DMS 273 (cell line): Measurements from ENCODE around the gene ZNF638.

Source experiments
- DNase-seq: peaks from one replicate; lab custom pipeline; 2025; ENCODE audit not compliant: unreplicated experiment; lab: John Stamatoyannopoulos, UW

Gene ZNF638

DNA sequence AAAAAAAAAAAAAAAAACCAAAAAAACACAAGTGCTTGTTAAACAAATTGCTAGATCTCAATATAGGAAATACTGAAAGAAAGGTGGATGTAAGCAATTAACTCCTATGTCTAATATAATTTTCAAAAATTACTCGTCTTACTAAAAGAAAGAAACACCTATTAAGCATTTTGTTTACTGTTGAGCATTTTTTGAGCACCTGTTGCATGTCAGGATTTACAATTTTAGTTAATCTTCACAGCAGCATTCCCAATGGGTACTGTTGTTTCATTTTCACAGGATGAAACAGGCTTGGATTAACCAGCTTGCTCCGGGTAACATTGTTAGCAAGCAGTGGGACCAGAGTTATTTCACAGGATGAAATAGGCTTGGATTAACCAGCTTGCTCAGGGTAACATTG is 4.8 kb downstream of the ZNF638 start:
- DNase-seq: no peak

- DNase-seq: no peak
Observed at GRCh38 chr2:71336802-71337201, 5.2 kb downstream of the ZNF638 start.

DNA sequence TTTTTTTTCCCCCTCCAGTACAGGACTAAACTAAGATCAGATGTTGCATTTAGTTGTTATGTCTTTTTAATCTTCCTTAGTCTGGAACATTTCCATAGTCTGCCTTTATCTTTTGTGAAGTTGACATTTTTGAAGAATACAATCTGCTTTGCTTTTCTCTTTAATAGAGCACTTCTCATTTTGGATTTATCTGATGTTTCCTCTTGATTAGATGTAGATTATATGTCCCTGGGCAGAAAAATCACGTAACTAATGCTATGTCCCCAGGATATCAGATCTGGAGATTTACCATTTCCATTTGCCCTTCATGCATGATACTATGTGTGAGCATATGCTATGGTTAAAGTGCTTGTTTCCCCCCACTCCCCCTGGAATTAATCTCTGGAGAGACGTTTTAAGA is 6.2 kb downstream of the ZNF638 start:
- DNase-seq: no peak

DNA sequence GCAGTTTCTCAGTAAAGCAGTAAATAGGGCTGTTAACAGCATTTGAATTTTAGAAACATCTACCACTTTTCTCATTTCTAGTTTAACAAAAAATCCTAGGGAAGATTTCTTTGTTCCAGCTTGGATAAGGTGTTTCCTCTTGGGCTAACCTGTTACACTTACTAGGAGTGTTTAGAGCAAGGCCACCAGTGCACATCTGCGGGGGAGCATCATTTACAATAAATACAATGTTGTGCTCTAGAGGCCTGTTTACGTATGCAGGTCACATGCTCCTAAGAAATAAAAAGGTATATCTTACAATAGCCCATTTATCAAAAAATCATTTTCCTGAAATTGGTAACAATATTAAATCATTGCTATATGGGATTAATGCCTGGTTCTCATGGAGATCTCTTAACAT is 8.1 kb downstream of the ZNF638 start:
- DNase-seq: no peak

DNA sequence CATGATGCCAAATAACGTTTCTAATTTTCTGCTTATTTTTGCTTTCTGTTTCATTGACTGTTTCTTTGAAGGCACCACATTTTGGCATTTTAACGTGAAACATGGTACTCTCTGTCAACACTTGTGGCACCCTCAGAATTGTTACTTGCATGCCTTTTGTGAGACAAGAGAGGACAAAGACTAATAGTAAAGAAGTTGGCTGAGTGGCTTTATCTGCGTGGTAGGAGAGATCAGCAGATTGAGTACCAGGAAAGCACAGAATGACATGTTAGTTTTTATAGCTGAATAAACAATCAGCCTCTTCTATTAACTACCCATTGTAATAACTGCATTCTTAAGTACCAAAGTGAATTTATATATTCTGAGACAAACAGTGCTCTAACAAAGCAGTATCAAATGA is 8.6 kb downstream of the ZNF638 start:
- no peak for DNase-seq

DNA sequence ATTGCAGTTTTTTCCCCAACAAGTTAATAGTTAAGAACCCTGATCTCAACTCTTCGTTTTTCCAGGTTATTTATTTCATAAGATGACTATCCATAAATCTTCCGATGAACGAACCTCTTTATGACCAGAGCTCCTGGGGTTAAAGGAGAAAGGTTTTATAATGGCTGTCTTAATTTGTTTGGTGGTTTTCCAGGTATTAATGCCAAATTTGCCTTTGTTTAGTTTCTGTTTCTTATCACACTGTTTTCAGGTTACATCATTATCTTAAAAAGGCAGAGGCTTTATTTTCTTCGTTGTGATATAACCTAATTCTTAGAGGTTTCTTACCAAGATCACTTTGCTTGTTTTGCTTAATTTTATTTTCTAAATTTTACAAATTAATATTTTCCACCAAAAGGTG is 10.1 kb downstream of the ZNF638 start:
- DNase-seq: no peak

GRCh38 chr2:71346065-71346464 is 14.5 kb downstream of the ZNF638 start:
- no peak for DNase-seq

GRCh38 chr2:71347517-71347916 is 15.9 kb downstream of the ZNF638 start:
- DNase-seq: no peak

DNA sequence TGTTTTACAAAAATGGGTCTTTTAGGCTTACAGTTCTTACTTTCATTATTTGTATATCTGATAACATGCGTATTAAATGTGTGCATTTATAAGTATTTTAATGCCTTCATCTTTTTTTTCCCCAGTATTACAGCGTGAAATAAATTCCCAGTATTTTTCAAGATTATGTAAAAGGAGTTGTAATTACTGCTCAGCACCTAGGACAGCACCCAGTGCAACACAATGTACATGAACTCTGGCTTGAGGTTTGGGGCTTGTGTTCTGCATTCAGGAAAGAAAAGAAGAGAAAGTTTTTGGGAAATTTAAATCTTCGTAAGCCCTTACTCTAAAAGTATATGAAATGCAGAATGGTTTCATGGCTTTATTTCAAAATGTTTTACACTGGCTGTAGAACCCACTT is 16.7 kb downstream of the ZNF638 start:
- DNase-seq: peak; percentile 8

DNA sequence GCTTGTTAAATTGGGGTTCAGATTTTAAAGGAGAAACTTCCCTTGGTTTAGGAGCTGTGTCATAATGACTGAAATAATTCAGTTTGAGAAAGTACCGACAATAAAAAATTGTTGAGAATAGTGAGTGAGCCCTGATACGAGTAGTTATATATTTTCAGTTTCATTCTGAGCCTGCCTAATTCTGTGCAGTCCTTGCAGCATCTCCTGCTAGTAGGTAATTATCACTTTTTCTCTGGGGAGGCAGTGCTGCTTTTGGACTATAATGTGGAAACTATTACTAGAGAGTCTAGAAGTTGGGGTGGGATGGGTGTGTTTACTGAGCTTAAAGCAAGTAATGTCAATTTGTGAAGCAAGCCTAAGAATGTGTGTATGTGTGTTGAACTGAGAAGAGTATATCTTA is 21.7 kb downstream of the ZNF638 start:
- DNase-seq: no peak

DNA sequence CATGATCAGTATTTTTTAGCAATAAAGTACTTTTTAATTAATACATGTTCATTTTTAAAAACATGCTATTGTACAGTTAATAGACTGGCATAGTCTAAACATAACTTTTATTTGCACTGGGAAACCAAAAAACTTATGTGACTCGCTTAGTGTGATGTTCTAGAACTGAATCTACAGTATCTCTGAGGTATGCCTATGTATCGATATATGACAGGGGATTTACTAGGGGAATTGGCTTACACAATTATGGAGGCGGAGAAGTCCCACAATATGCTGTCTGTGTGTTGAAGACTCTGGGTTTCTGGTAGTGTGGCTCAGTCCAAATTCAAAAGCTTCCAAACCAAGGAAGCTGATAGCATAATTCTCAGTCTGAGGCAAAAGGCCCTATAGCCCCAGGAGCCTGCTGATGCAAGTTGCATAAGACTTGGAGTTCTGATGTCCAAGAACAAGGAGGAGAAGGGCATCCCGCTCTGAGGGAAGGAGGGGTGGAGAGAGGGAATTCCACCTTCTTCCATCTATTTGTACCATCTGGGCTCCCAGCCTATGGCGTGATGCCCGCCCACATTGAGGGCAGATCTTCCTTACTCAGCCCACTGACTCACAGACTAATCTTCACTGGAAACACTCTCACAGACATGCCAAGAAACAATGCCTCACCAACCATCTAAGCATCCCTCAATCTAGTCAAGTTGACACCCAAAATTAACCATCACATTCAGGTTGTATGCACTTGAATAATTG is 27.5 kb downstream of the ZNF638 start:
- peak; percentile 5 for DNase-seq

DNA sequence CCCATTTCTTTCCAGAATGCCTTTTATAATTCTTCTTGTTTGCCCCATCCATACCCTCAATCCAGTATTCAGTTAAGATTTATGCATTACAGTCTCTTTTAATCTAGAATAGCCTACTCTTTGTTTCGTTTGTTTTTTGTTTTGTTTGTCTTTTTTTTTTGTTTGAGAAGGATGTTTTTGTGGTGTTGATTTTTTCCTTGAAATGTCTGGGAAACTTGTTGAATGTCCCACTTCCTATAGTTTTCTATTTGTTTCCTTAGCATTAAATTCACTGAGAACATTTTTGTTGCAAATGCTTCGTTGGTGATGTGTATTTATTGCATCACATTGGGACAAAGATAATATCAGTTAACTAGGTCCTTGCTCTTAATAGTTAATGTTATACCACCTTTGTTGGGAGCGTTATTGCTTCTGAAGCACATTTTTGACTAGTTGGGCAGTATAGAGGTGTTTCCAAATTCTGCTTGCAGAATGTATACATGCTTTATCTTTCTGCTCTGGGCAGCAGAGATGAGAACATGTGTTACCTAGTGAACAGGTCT is 28.9 kb downstream of the ZNF638 start:
- DNase-seq: no peak

GRCh38 chr2:71361631-71362030 is 30.0 kb downstream of the ZNF638 start:
- no peak for DNase-seq

DNA sequence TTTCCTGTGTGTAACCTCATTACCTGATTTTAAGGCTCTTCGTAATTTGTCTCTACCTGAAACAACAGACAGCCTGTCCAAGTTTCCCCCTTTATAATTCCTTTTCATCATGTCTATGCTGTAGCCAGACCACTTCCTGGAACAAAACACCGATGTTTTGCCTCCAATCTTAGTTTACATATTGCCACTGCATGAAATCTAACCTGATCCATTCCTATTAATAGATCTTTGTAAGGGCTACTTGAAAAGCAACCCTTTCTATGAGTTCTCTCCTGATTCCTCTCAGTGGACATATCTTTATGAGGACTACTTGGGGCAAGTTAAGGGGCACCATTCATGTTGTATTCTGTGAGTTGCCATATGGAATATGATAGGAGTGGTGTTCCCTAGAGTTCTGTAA is 30.9 kb downstream of the ZNF638 start:
- no peak for DNase-seq

DNA sequence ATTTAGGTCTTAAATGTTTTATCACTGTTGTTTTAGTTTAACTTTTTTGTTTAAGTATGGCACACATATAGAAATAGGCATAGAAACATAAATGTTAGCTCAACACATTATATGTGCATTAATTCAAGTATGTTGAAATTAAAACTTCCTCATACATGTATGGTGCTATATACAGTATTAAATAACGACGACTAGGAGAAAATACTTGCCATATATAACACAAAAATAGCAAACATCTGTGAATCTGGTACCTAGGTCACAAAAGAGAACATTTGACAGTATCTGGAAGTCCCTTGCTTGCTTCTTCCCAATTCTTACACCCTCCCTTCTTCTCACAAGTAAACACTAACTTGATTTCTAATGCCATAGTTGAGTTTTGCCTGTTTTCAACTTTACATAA is 38.4 kb downstream of the ZNF638 start:
- no peak for DNase-seq

DNA sequence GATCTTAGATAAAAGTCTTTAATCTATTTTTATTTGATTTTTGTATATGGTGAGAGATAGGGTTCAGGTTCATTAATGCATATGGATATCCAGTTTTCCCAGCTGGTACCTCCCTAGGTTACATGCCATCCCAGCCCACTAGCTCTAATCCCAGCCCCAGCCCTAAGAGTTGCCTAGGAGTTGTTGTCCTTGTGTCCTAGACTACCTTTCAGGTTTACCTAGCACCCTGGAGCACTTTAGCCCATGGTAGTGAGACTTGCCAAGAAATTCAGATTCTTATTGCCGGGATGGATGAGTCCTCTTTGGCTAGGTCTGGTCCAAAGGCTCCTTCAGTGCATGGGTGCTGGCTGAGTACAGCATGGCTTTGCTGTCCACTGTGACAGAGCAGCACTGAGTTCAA is 40.5 kb downstream of the ZNF638 start:
- no peak for DNase-seq

DNA sequence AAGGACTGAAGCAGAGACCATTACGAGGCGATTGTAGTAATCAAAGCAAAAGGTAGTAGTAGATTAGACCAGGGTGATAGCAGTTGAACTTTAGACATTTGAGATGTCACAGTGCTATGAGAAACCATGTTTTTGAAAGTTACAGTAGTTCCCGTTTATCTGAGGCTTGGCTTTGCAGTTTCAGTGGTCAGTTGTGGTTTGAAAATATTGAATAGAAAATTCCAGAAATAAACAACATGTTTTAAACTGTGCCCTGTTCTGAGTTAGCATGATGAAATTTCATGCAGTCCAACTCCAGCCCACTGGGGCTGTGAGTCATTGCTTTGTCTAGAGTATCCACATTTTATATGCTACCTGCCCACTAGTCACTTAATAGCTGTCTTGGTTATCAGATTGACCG is 47.5 kb downstream of the ZNF638 start:
- no peak for DNase-seq

- no peak for DNase-seq
Observed at GRCh38 chr2:71380665-71381064, 49.1 kb downstream of the ZNF638 start.

DNA sequence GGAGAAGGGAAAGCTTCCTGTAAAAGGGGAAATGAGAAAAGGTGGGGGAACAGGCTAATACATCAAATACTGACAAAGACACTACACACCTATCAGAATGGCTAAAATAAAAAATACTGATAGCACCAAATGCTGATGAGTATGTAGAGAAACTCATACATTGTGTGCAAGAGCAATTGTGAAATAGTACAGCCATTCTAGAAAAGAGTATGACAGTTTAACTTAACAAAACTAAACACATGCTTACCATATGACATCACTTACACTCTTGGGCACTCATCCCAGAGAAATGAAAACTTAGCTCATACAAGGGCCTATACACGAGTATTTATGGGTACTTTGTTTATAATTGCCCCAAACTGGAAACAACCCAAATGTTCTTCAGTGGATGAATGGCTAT is 53.4 kb downstream of the ZNF638 start:
- DNase-seq: no peak

DNA sequence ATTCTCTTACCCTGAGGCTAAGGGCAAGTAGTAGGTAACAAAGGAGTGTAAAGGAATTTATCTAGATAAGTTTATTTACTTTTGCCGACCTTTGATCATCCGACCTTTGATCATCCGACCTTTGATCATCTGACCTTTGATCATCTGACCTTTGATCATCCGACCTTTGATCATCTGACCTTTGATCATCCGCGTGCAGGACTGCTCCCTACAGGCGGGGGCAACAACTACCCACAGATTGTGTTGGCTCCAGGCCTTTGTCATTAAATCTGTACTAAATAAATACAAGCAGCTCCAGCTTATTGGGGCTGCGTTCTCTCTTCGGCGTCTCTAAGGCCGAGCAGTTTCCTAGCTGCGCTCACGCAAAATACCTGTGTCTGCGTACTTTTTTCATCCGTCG is 56.6 kb downstream of the ZNF638 start:
- DNase-seq: no peak

DNA sequence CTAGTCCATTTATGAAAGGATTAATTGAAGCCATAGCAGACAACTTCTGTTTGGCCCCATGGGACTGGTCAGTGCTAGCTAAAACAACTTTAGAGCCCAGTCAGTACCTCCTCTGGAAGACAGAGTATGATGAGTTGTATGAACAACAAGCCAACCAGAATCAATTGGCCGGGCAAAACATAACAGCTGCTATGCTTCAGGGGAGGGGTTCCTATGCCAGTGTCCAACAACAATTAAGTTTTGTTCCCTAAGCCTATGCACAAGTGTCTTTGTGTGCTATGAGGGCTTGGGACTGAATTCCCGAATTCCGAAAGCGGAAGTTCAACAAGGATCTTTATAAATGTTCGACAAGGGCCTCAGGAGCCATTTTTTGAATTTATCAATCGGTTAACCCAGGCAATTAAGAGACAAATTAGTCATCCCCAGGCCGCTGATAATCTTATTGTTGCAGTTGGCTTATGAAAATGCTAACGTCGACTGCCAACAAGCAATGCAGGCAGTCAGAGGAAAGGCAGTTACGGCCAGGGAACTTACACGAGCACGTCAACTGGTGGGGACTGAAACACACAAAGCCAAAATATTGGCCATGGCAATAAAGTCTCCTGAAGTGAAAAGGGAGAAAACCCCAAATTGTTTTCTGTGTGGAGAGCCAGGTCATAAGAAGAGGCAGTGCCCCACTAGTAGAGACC is 57.9 kb downstream of the ZNF638 start:
- no peak for DNase-seq

GRCh38 chr2:71393216-71393615 is 61.6 kb downstream of the ZNF638 start:
- no peak for DNase-seq

GRCh38 chr2:71395471-71395870 is 63.9 kb downstream of the ZNF638 start:
- no peak for DNase-seq
